A673 (cell line): ENCODE measurements around the gene STIP1.

ENCODE experiments used
- EZH2 ChIP-seq: fragments of 200-600 bp; sonication (generic); IDR thresholded peaks from 2 replicates; pipeline ENCODE4 v1.6.1; 2017; ENCODE audit warnings: borderline replicate concordance, low read depth, mild to moderate bottlenecking, mixed read lengths, antibody characterized with exemption, low read length; ENCODE audit not compliant: poor library complexity, severe bottlenecking
- TF ChIP-seq, protein P1 (sequence below): fragments of 300-800, 200-600 bp; sonication (generic); conservative IDR thresholded peaks from 2 replicates; pipeline ENCODE4 v1.5.1; 2017; ENCODE audit warnings: low read depth, mild to moderate bottlenecking, antibody characterized with exemption, low read length, moderate library complexity, mixed read lengths

- TF ChIP-seq, protein P1, sequence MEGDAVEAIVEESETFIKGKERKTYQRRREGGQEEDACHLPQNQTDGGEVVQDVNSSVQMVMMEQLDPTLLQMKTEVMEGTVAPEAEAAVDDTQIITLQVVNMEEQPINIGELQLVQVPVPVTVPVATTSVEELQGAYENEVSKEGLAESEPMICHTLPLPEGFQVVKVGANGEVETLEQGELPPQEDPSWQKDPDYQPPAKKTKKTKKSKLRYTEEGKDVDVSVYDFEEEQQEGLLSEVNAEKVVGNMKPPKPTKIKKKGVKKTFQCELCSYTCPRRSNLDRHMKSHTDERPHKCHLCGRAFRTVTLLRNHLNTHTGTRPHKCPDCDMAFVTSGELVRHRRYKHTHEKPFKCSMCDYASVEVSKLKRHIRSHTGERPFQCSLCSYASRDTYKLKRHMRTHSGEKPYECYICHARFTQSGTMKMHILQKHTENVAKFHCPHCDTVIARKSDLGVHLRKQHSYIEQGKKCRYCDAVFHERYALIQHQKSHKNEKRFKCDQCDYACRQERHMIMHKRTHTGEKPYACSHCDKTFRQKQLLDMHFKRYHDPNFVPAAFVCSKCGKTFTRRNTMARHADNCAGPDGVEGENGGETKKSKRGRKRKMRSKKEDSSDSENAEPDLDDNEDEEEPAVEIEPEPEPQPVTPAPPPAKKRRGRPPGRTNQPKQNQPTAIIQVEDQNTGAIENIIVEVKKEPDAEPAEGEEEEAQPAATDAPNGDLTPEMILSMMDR = no peak
- TF ChIP-seq EZH2 = no peak
These were observed 15.6 kb downstream of the STIP1 start for GRCh38 chr11:64201543-64201942.
